K562 (cell line): ENCODE data around the gene GMPR. TPM values are rescaled to one million over a fixed set of nuclear protein-coding genes. Genes with fewer than 3 reads are reported as not detected.

Experiments used
- ATAC-seq: fragments of 200-7000 bp; cut with Tn5 transposase; 3 replicates; pipeline ENCODE4 v1.9.1; 2020; ENCODE audit warnings: moderate library complexity
- BruUV-seq: library from RNA; stranded (reverse); fragments of 400-500 nt; replicated peaks from 2 replicates; lab custom pipeline; 2021; lab: Mats Ljungman, UMichigan
- CTCF ChIA-PET: fragments of 300-600 bp; formaldehyde crosslinking; extraction: SDS; loops from one replicate; lab custom pipeline; 2021; ENCODE audit warnings: low intra/inter-chr PET ratio; lab: Yijun Ruan, JAX
- POLR2A ChIA-PET: fragments of 300-600, 350-650 bp; sonication (Branson Sonifier 250); formaldehyde crosslinking; extraction: SDS; loops from one replicate; lab custom pipeline; 2021; ENCODE audit warnings: antibody characterized with exemption, inconsistent platforms; lab: Yijun Ruan, JAX
- DNase-seq, 4 experiments: peaks; one replicate each; pipeline versions ENCODE4 v3.0.0 to v3.0.0-alpha.2; 2011 to 2018; ENCODE audit warnings: low spot score in 3 of 4, mixed read lengths in 3 of 4; ENCODE audit errors: extremely low read depth in 1 of 4
- FAIRE-seq: peaks from 2 replicates; lab custom pipeline; 2011; peaks lifted over from hg19 to GRCh38; lab: Jason Lieb, UNC
- H2AFZ ChIP-seq: 2 replicates; pipeline ENCODE4 v1.6.0; 2011; ENCODE audit warnings: low read depth, low read length, control low read depth, inconsistent platforms
- H3K27ac ChIP-seq: fragments of 200-600 bp; 3 replicates; pipeline ENCODE4 v1.8.0; 2011; ENCODE audit warnings: low read depth, mild to moderate bottlenecking, control low read depth, inconsistent platforms, low read length, moderate library complexity, mixed read lengths; ENCODE audit errors: extremely low read depth
- H3K27me3 ChIP-seq, 2 experiments: fragments of 300-600 bp in 1 of 2; 2 replicates in 1 of 2; 3 replicates in 1 of 2; pipeline versions ENCODE4 v1.6.0 to v1.8.0; 2011; ENCODE audit warnings: inconsistent platforms in 2 of 2, low read length in 2 of 2, mild to moderate bottlenecking in 1 of 2, mixed read lengths in 1 of 2, moderate library complexity in 1 of 2; ENCODE audit not compliant: control insufficient read depth in 2 of 2, insufficient read depth in 2 of 2
- H3K36me3 ChIP-seq: fragments of 300-600 bp; 3 replicates; pipeline ENCODE4 v1.8.0; 2011; ENCODE audit warnings: mild to moderate bottlenecking, low read length, inconsistent platforms; ENCODE audit not compliant: control insufficient read depth, insufficient read depth
- H3K4me1 ChIP-seq, 2 experiments: fragments of 200-600 bp in 1 of 2; replicated peaks in 1 of 2; 2 replicates in 1 of 2; 3 replicates in 1 of 2; pipeline versions ENCODE4 v1.5.1 to v1.8.0; 2011; ENCODE audit warnings: inconsistent platforms in 2 of 2, low read length in 2 of 2, mild to moderate bottlenecking in 1 of 2, mixed read lengths in 1 of 2, moderate library complexity in 1 of 2; ENCODE audit not compliant: control insufficient read depth in 2 of 2, insufficient read depth in 2 of 2
- H3K4me2 ChIP-seq: 2 replicates; pipeline ENCODE4 v1.6.1; 2011; ENCODE audit warnings: low read length, control low read depth, inconsistent platforms, mixed read lengths; ENCODE audit not compliant: insufficient read depth
- H3K4me3 ChIP-seq: fragments of 200-600 bp; sonication (generic), shearing (Covaris generic); 2 replicates; pipeline ENCODE4 v1.5.1; 2016; ENCODE audit warnings: control low read depth, inconsistent platforms
- H3K79me2 ChIP-seq: fragments of 200-600 bp; 3 replicates; pipeline ENCODE4 v1.8.0; 2011; ENCODE audit warnings: low read length, inconsistent platforms; ENCODE audit not compliant: control insufficient read depth, insufficient read depth
- H3K9ac ChIP-seq, 2 experiments: 2 replicates each; pipeline versions ENCODE4 v1.6.0 to v1.6.1; 2011; ENCODE audit warnings: low read depth in 2 of 2, low read length in 2 of 2, control low read depth in 1 of 2, inconsistent platforms in 1 of 2, mild to moderate bottlenecking in 1 of 2, mixed read lengths in 1 of 2; ENCODE audit not compliant: insufficient read depth in 1 of 2
- H3K9me1 ChIP-seq: one replicate; pipeline ENCODE4 v1.6.0; 2011; ENCODE audit warnings: inconsistent platforms, mild to moderate bottlenecking, low read length, moderate library complexity; ENCODE audit not compliant: control insufficient read depth, insufficient read depth
- H3K9me3 ChIP-seq: replicated peaks from 2 replicates; pipeline ENCODE4 v1.5.1; 2011; ENCODE audit warnings: low read depth, low read length, inconsistent platforms; ENCODE audit not compliant: control insufficient read depth, insufficient read depth
- H4K20me1 ChIP-seq: replicated peaks from 2 replicates; pipeline ENCODE4 v1.6.1; 2011; ENCODE audit warnings: low read length, inconsistent platforms, mixed read lengths; ENCODE audit not compliant: control insufficient read depth, insufficient read depth
- CEBPG ChIP-seq, 3 experiments: fragments of 200-800 bp in 1 of 3; sonication (Bioruptor generic) in 1 of 3; sonication (generic) in 1 of 3; formaldehyde crosslinking in 1 of 3; IDR thresholded peaks in 2 of 3; conservative IDR thresholded peaks in 1 of 3; 2 replicates each; pipeline versions ENCODE4 v1.6.1 to v1.8.0; 2016 to 2022; ENCODE audit warnings: missing compliant biosample characterization in 2 of 3, missing genetic modification characterization in 2 of 3, mild to moderate bottlenecking in 1 of 3, missing genetic modification reagents in 1 of 3
- FOXK2 ChIP-seq, 2 experiments: fragments of 450-650 bp; IDR thresholded peaks in 1 of 2; conservative IDR thresholded peaks in 1 of 2; 2 replicates each; pipeline ENCODE4 v1.6.1; 2016; ENCODE audit warnings: low read depth in 2 of 2, mild to moderate bottlenecking in 1 of 2
- GATA2 ChIP-seq: sonication (generic); formaldehyde crosslinking; IDR thresholded peaks from 2 replicates; pipeline ENCODE4 v1.4.0; 2020; ENCODE audit warnings: mild to moderate bottlenecking, missing genetic modification reagents
- PHF21A ChIP-seq: fragments of 450-650 bp; IDR thresholded peaks from 2 replicates; pipeline ENCODE4 v1.6.1; 2017; ENCODE audit warnings: low read depth, borderline replicate concordance
- RFX1 ChIP-seq: fragments of 450-650 bp; IDR thresholded peaks from 2 replicates; pipeline ENCODE4 v1.6.1; 2016; ENCODE audit warnings: mild to moderate bottlenecking, moderate library complexity
- SAFB ChIP-seq: fragments of 200-400 bp; formaldehyde crosslinking; IDR thresholded peaks from 2 replicates; pipeline ENCODE4 v1.6.1; 2017; ENCODE audit warnings: low read depth, low read length, borderline replicate concordance
- ZC3H4 ChIP-seq: sonication (generic); formaldehyde crosslinking; IDR thresholded peaks from 2 replicates; pipeline ENCODE4 v1.9.0; 2021; ENCODE audit warnings: missing genetic modification reagents, borderline replicate concordance
- WGBS: fragments of 100-300 bp; shearing (Covaris generic); methylation state at CpG from one replicate; pipeline ENCODE4 v1.1.6; 2016; ENCODE audit warnings: low coverage, mixed read lengths; ENCODE audit not compliant: insufficient coverage; ENCODE audit errors: missing lambda C conversion rate; 5-methylcytosine and 5-hydroxymethylcytosine counted together
- in situ Hi-C: fragments of 300-500 bp; cut with MboI; formaldehyde crosslinking; loops from 4 replicates; pipeline ENCODE4 v1.15.0; 2018; ENCODE audit warnings: inconsistent platforms, mixed read lengths
- intact Hi-C: fragments of 100-400 bp; cut with micrococcal nuclease; formaldehyde crosslinking; loops from 2 replicates; pipeline ENCODE4 v1.14.2; 2022
- polyA plus RNA-seq, 8 experiments: library from polyadenylated mRNA; depleted of rRNA in 4 of 8; stranded (reverse) in 5 of 8; unstranded in 3 of 8; fragments of >200 nt; fragmentation: Nextera tagmentation in 2 of 8; fragmentation: Illumina TruSeq in 1 of 8; extraction: Ambion mirVana in 2 of 8; extraction: Trizol in 1 of 8; gene quantifications; 2 replicates each; pipeline versions ENCODE4 v1.2.1 to v1.2.3, GENCODE V29; 2011 to 2014; ENCODE audit warnings: inconsistent platforms in 1 of 8, missing spikeins in 1 of 8
- total RNA-seq, 7 experiments: library from RNA; depleted of rRNA in 6 of 7; stranded (reverse); fragments of >200 nt in 6 of 7; fragmentation: Illumina TruSeq in 2 of 7; extraction: Trizol in 2 of 7; gene quantifications; 2 replicates each; pipeline versions ENCODE4 v1.2.1 to v1.2.3, GENCODE V29; 2011 to 2021; ENCODE audit warnings: low replicate concordance in 1 of 7
- TF ChIP-seq, protein P1 (sequence below): fragments of 450-650 bp; conservative IDR thresholded peaks from 2 replicates; pipeline ENCODE4 v1.6.1; 2016; ENCODE audit warnings: missing genetic modification characterization, low read depth, mild to moderate bottlenecking, control low read depth, missing compliant biosample characterization
- TF ChIP-seq, protein P2 (sequence below), 3 experiments: fragments of 200-800 bp in 1 of 3; fragments of 250-450 bp in 1 of 3; fragments of 450-650 bp in 1 of 3; sonication (Bioruptor Pico) in 1 of 3; sonication (Bioruptor generic) in 1 of 3; formaldehyde crosslinking in 1 of 3; IDR thresholded peaks; 2 replicates each; pipeline versions ENCODE4 v1.6.1 to v1.8.0; 2016 to 2022; ENCODE audit warnings: mild to moderate bottlenecking in 2 of 3, missing genetic modification characterization in 2 of 3, missing compliant biosample characterization in 1 of 3, moderate library complexity in 1 of 3

The GMPR gene
- total and polyA plus RNA-seq, 9 of the 15 experiments (the other 6 are each of a cell fraction or from before 2014, with no cell fraction given): 34.6 to 83.7 (median 49.8) TPM

DNA sequence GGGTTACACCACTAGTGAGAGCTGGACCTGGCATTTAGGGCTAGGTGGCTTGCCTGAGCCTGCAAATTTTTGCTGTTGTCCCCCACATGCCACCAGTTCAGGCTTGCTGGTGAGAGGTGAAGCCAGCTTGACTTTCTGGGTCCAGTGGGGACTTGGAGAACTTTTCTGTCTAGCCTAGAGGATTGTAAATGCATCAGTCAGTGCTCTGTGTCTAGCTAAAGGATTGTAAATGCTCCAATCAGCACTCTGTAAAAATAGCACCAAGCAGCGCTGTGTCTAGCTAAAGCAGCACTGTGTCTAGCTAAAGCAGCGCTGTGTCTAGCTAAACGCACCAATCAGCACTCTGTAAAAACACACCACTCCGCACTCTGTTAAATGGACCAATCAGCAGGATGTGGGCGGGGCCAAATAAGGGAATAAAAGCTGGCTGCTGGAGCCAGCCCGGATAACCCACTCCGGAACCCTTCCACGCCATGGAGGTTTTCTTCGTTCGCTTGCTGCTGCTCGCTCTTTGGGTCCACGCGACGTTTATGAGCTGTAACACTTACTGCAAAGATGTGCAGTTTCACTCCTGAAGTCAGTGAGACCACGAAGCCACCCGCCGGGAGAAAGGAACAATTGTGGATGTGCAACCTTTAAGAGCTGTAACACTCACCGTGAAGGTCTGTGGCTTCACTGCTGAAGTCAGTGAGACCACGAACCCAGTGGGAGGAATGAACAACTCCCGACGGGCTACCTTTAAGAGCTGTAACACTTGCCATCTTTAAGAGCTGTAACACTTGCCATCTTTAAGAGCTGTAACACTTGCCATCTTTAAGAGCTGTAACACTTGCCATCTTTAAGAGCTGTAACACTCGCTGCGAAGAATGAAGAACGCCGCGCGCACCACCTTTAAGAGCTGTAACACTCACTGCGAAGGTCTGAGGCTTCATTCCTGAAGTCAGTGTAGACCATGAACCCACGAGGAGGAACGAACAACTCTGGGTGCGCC is 27.3 kb downstream of the GMPR start (continued):
- peak; percentile 96 for TF ChIP-seq SAFB
- TF ChIP-seq, protein P1, sequence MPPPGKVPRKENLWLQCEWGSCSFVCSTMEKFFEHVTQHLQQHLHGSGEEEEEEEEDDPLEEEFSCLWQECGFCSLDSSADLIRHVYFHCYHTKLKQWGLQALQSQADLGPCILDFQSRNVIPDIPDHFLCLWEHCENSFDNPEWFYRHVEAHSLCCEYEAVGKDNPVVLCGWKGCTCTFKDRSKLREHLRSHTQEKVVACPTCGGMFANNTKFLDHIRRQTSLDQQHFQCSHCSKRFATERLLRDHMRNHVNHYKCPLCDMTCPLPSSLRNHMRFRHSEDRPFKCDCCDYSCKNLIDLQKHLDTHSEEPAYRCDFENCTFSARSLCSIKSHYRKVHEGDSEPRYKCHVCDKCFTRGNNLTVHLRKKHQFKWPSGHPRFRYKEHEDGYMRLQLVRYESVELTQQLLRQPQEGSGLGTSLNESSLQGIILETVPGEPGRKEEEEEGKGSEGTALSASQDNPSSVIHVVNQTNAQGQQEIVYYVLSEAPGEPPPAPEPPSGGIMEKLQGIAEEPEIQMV (tag): no peak

DNA sequence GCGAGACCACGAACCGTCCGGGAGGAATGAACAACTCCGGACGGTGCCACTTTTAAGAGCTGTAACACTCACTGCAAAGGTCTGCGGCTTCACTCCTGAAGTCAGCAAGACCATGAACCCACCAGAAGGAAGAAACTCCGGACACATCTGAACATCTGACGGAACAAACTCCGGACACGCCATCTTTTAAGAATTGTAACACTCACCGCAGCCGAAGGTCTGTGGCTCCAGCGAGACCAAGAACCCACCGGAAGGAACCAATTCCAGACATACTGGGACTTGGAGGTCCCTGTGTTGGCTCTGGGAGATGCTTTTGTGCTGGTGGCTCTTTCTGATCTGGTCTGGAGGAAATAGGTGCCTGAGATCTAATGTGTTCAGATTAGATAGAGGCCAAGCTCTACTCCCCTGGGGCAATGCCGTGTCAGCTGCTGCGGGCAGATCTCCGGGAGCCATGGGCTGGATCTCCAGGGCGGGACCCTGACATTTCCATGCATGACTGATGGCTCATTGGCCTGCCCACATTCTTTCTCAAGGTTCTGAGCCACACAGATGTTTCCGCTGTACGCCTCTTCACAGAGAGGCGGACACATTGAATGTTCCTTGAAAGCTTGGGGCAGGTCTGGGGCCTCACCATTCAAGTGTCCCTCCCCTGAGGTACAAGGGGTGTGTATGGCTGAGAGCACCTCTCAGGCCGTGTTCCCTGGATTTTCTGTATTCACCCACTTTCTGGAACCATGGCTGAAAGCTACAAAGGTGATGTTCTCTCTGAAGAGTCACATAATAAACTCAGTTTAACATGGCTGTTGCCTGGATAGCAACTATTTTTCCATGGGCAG is 29.3 kb downstream of the GMPR start:
- Histone ChIP-seq H3K36me3 (peaks cover 24% of the 10 kb centered on the region), H3K9me1 (no peaks in the 10 kb centered on the region), H3K4me1 (peaks cover 28 to 44% of the 10 kb centered on the region in 2 experiments), H4K20me1 (no peaks in the 10 kb centered on the region), H3K79me2 (peaks cover 51% of the 10 kb centered on the region), H2AFZ (peak overlapping the region; percentile 1; the same call in 1 of the 2 replicates), H3K27me3 (no peaks in the 10 kb centered on the region), H3K9ac (peak overlapping the region; percentile 76 to 80), H3K4me2 (peak overlapping the region; percentile 86), H3K4me3 (peak overlapping the region; percentile 42), H3K9me3 (peaks cover 3% of the 10 kb centered on the region; the same call in 1 of the 2 replicates), H3K27ac (peak overlapping the region; percentile 83)
- BruUV-seq: no TSS peak
- in situ Hi-C loops (no loop called here), intact Hi-C loops (loop anchor here (1.0 to 5.0 kb wide), 3 partner anchors 43 to 370 kb away; no protein-coding TSS in a partner anchor)
- POLR2A ChIA-PET: interaction anchor here (0.6 to 3.8 kb wide), 29 partner anchors 9 to 1806 kb away, joined by 3 to 116 read pairs (median 6); partner anchors contain the start of gene GMPR
- under 1% methylated on average over 23 of the region's 23 CpGs for WGBS
- ATAC-seq: peak; percentile 81
- DNase-seq: peak; percentile 91 to 98 (median 92)
- FAIRE-seq: peak; percentile 93
- CTCF ChIA-PET: no interaction called here
- TF ChIP-seq RFX1 (no peak; the same call in 1 of the 2 replicates), CEBPG (CRISPR knock-in tag; IDR thresholded peaks at IDR 0.05) (peak; percentile 31; the same call in 1 of the 2 replicates), CEBPG (tag; conservative IDR thresholded peaks at IDR 0.05 in 1 of 2, IDR thresholded peaks at IDR 0.05 in 1 of 2) (no peak), GATA2 (CRISPR knock-in tag) (peak; percentile 97), PHF21A (no peak), ZC3H4 (CRISPR knock-in tag) (no peak; the same call in 1 of the 2 replicates), FOXK2 (conservative IDR thresholded peaks at IDR 0.05 in 1 of 2, IDR thresholded peaks at IDR 0.05 in 1 of 2; ENCODE audit: low read depth in 2 of 2) (peak; percentile 9 to 45; a peak in 2 of 4 replicates)
- TF ChIP-seq, protein P2, sequence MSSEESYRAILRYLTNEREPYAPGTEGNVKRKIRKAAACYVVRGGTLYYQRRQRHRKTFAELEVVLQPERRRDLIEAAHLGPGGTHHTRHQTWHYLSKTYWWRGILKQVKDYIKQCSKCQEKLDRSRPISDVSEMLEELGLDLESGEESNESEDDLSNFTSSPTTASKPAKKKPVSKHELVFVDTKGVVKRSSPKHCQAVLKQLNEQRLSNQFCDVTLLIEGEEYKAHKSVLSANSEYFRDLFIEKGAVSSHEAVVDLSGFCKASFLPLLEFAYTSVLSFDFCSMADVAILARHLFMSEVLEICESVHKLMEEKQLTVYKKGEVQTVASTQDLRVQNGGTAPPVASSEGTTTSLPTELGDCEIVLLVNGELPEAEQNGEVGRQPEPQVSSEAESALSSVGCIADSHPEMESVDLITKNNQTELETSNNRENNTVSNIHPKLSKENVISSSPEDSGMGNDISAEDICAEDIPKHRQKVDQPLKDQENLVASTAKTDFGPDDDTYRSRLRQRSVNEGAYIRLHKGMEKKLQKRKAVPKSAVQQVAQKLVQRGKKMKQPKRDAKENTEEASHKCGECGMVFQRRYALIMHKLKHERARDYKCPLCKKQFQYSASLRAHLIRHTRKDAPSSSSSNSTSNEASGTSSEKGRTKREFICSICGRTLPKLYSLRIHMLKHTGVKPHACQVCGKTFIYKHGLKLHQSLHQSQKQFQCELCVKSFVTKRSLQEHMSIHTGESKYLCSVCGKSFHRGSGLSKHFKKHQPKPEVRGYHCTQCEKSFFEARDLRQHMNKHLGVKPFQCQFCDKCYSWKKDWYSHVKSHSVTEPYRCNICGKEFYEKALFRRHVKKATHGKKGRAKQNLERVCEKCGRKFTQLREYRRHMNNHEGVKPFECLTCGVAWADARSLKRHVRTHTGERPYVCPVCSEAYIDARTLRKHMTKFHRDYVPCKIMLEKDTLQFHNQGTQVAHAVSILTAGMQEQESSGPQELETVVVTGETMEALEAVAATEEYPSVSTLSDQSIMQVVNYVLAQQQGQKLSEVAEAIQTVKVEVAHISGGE (CRISPR knock-in tag; IDR thresholded peaks at IDR 0.05): 0 out of 6 replicates have a peak, but pooled peaks of 1 of the 3 experiments have one; percentile 66
